GM12874 (cell line): ENCODE measurements around the gene LMX1B.

Experiments used
- CTCF ChIP-seq: IDR thresholded peaks from 2 replicates; pipeline ENCODE4 v1.5.1; 2011; ENCODE audit warnings: low read depth, mild to moderate bottlenecking, control low read depth, low read length, moderate library complexity; ENCODE audit not compliant: insufficient read depth

Gene LMX1B

GRCh38 chr9:126667190-126668055, 53.7 kb downstream of the LMX1B start:
- no peak for TF ChIP-seq CTCF

GRCh38 chr9:126668058-126668457, 54.3 kb downstream of the LMX1B start:
- TF ChIP-seq CTCF: no peak

GRCh38 chr9:126669108-126669507, 55.4 kb downstream of the LMX1B start:
- TF ChIP-seq CTCF: no peak

- no peak for TF ChIP-seq CTCF
Measured at GRCh38 chr9:126670270-126670669, 56.5 kb downstream of the LMX1B start.

GRCh38 chr9:126671381-126671831, 57.7 kb downstream of the LMX1B start:
- no peak for TF ChIP-seq CTCF

- TF ChIP-seq CTCF: no peak
Measured at GRCh38 chr9:126671983-126672382, 58.3 kb downstream of the LMX1B start.

GRCh38 chr9:126672634-126673284, 59.0 kb downstream of the LMX1B start:
- TF ChIP-seq CTCF: no peak
